K562 (cell line): Measurements from ENCODE around the gene DCAF4. TPM values are rescaled to one million over a fixed set of nuclear protein-coding genes. Genes with fewer than 3 reads are reported as not detected.

Source experiments
- CCNT2 ChIP-seq: IDR thresholded peaks from 2 replicates; pipeline ENCODE4 v1.6.1; 2011; ENCODE audit warnings: borderline replicate concordance, low read depth, mild to moderate bottlenecking, moderate library complexity, mixed read lengths, low read length; ENCODE audit not compliant: insufficient read length; ENCODE audit errors: extremely low read depth
- MEF2D ChIP-seq: conservative IDR thresholded peaks from 2 replicates; pipeline ENCODE4 v1.6.1; 2016; ENCODE audit warnings: low read depth, missing genetic modification characterization, missing compliant biosample characterization
- POLR3G ChIP-seq: IDR thresholded peaks from 2 replicates; pipeline ENCODE4 v1.6.1; 2011; ENCODE audit not compliant: insufficient read length, insufficient replicate concordance; ENCODE audit errors: extremely low read depth
- polyA plus RNA-seq, 8 experiments: library from polyadenylated mRNA; depleted of rRNA in 4 of 8; stranded (reverse) in 5 of 8; unstranded in 3 of 8; fragments of >200 nt; fragmentation: Nextera tagmentation in 2 of 8; fragmentation: Illumina TruSeq in 1 of 8; extraction: Ambion mirVana in 2 of 8; extraction: Trizol in 1 of 8; gene quantifications; 2 replicates each; pipeline versions ENCODE4 v1.2.1 to v1.2.3, GENCODE V29; 2011 to 2014; ENCODE audit warnings: inconsistent platforms in 1 of 8, missing spikeins in 1 of 8
- total RNA-seq, 7 experiments: library from RNA; depleted of rRNA in 6 of 7; stranded (reverse); fragments of >200 nt in 6 of 7; fragmentation: Illumina TruSeq in 2 of 7; extraction: Trizol in 2 of 7; gene quantifications; 2 replicates each; pipeline versions ENCODE4 v1.2.1 to v1.2.3, GENCODE V29; 2011 to 2021; ENCODE audit warnings: low replicate concordance in 1 of 7
- TF ChIP-seq, protein P1 (sequence below), 2 experiments: fragments of 450-650 bp; IDR thresholded peaks; 2 replicates each; pipeline ENCODE4 v1.6.1; 2016; ENCODE audit warnings: mild to moderate bottlenecking in 2 of 2, borderline replicate concordance in 1 of 2, low read depth in 1 of 2, moderate library complexity in 1 of 2
- TF ChIP-seq, protein P2 (sequence below): fragments of 250-450 bp; sonication (Bioruptor Pico); IDR thresholded peaks from 2 replicates; pipeline ENCODE4 v1.6.1; 2021; ENCODE audit warnings: mild to moderate bottlenecking

DCAF4 gene
- total and polyA plus RNA-seq, 9 of the 15 experiments (the other 6 are each of a cell fraction or from before 2014, with no cell fraction given), result 2.7 to 49.2 (median 22.9) TPM

DNA sequence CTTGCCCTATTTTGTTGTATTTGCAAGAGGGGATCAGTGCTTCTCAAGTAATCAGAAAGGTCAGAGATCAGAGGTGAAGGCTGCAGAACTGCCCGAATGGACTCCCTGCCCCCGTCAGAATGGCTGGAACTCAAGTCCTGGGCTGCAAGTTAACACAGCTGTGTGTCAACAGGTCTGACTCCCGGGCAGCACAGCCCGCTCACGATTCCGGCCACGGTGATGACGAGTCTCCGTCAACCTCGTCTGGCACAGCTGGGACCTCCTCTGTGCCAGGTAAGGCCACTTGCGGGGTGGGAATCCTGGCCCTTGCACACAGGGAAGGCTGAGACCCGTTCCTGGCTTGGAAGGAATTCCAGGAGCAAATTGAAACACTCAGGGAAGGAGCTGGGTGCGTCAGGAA is 13.4 kb downstream of the DCAF4 start (continued):
- TF ChIP-seq, protein P1, sequence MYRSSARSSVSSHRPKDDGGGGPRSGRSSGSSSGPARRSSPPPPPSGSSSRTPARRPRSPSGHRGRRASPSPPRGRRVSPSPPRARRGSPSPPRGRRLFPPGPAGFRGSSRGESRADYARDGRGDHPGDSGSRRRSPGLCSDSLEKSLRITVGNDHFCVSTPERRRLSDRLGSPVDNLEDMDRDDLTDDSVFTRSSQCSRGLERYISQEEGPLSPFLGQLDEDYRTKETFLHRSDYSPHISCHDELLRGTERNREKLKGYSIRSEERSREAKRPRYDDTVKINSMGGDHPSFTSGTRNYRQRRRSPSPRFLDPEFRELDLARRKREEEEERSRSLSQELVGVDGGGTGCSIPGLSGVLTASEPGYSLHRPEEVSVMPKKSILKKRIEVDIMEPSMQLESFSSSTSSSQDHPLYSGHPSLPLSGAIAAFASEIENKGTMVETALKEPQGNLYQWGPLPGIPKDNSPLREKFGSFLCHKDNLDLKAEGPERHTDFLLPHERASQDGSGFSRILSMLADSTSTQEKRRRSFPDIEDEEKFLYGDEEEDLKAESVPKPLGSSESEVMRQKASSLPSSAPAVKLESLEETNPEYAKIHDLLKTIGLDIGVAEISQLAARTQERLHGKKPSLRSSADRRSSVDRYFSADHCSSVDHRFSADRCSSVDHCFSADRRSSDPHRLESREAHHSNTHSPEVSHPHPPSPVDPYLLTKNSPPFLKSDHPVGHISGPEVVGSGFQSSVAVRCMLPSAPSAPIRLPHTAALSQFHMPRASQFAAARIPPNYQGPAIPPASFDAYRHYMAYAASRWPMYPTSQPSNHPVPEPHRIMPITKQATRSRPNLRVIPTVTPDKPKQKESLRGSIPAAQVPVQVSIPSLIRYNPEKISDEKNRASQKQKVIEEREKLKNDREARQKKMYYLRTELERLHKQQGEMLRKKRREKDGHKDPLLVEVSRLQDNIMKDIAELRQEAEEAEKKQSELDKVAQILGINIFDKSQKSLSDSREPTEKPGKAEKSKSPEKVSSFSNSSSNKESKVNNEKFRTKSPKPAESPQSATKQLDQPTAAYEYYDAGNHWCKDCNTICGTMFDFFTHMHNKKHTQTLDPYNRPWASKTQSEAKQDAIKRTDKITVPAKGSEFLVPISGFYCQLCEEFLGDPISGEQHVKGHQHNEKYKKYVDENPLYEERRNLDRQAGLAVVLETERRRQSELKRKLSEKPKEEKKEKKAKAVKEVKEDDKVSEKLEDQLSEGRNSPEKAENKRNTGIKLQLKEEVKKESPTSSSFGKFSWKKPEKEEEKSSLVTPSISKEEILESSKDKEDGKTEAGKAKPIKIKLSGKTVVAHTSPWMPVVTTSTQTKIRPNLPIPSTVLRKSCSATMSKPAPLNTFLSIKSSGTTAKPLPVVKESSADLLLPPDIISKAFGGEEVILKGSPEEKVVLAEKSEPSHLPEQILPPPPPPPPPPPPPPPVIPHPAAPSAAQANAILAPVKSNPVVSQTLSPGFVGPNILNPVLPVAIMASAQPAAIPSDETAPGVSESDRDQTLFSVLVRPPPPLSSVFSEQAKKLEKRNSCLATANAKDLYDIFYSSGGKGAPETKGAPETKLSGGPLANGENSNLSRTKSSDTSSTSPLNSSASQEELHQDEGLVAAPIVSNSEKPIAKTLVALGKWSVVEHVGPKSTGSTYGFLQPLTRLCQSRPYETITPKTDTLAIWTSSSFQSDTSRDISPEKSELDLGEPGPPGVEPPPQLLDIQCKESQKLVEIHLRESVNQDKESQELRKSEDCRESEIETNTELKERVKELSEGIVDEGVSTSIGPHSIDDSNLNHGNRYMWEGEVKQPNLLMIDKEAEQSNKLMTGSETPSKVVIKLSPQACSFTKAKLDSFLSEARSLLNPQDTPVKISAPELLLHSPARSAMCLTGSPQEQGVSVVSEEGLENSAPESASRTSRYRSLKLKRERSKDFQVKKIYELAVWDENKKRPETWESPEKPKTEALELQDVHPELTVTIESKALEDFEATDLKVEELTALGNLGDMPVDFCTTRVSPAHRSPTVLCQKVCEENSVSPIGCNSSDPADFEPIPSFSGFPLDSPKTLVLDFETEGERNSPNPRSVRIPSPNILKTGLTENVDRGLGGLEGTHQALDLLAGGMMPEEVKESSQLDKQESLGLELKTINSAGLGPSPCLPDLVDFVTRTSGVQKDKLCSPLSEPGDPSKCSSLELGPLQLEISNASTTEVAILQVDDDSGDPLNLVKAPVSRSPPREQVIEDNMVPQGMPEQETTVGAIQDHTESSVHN (IDR thresholded peaks at IDR 0.05; ENCODE audit: borderline replicate concordance in 1 of 2, low read depth in 1 of 2), result no peak
- TF ChIP-seq MEF2D (tag) (no peak), POLR3G (no peak), CCNT2 (no peak)
- TF ChIP-seq, protein P2, sequence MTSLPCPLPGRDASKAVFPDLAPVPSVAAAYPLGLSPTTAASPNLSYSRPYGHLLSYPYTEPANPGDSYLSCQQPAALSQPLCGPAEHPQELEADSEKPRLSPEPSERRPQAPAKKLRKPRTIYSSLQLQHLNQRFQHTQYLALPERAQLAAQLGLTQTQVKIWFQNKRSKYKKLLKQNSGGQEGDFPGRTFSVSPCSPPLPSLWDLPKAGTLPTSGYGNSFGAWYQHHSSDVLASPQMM, result no peak
